Large intestine (tissue), 3 donors: ENCODE results near the gene UBAC2. TPM values are rescaled to one million over a fixed set of nuclear protein-coding genes. Genes with fewer than 3 reads are reported as not detected.

Experiments
- DNase-seq, 2 donors: peaks; one replicate each; pipeline versions ENCODE4 v3.0.0 to v3.0.0-alpha.2; 2013
- H3K27ac ChIP-seq: one replicate; pipeline ENCODE4 v1.5.1; 2013; ENCODE audit warnings: low read length
- H3K27me3 ChIP-seq: 2 replicates; pipeline ENCODE4 v1.6.1; 2013; ENCODE audit warnings: low read length; ENCODE audit not compliant: control insufficient read depth, insufficient read depth
- H3K36me3 ChIP-seq: 2 replicates; pipeline ENCODE4 v1.6.1; 2013; ENCODE audit warnings: low read length; ENCODE audit not compliant: control insufficient read depth, insufficient read depth
- H3K4me1 ChIP-seq: one replicate; pipeline ENCODE4 v1.6.1; 2013; ENCODE audit warnings: low read length; ENCODE audit not compliant: control insufficient read depth, insufficient read depth
- H3K4me3 ChIP-seq: one replicate; pipeline ENCODE4 v1.5.1; 2013; ENCODE audit warnings: low read length
- H3K9me3 ChIP-seq: one replicate; pipeline ENCODE4 v1.6.1; 2013; ENCODE audit warnings: mild to moderate bottlenecking, low read depth, low read length, moderate library complexity; ENCODE audit not compliant: control insufficient read depth
- WGBS: methylation state at CpG from one replicate; pipeline ENCODE4 v1.1.5; 2013; ENCODE audit warnings: low lambda C conversion rate; ENCODE audit not compliant: insufficient coverage; 5-methylcytosine and 5-hydroxymethylcytosine counted together
- polyA plus RNA-seq: library from polyadenylated mRNA; unstranded; fragments of 120-200 nt; gene quantifications from one replicate; pipeline ENCODE4 v1.2.1, GENCODE V29; 2013

The UBAC2 gene
- polyA plus RNA-seq, 1 donor, result 77.8 TPM

- Histone ChIP-seq H3K36me3 (no peaks in the 10 kb centered on the region), H3K9me3 (no peaks in the 10 kb centered on the region), H3K27me3 (no peaks in the 10 kb centered on the region), H3K27ac (no peak overlapping the region), H3K4me3 (no peak overlapping the region), H3K4me1 (peaks cover 9% of the 10 kb centered on the region)
- DNase-seq, result no peak
- WGBS, result no CpG with 5 or more reads among the region's 8 CpGs
Observed at GRCh38 chr13:99433543-99434075, 233.0 kb downstream of the UBAC2 start.

GRCh38 chr13:99434258-99434788 is 233.7 kb downstream of the UBAC2 start:
- DNase-seq, result peak in 1 of 2 donors; percentile 18
- Histone ChIP-seq H3K9me3 (no peaks in the 10 kb centered on the region), H3K4me3 (no peak overlapping the region), H3K27ac (no peak overlapping the region), H3K27me3 (peaks cover 7% of the 10 kb centered on the region), H3K36me3 (no peaks in the 10 kb centered on the region), H3K4me1 (peaks cover 9% of the 10 kb centered on the region)
- WGBS, result no CpG with 5 or more reads among the region's 17 CpGs

- no peak overlapping the region for H3K27ac ChIP-seq
- H3K27me3 ChIP-seq, result peaks cover 13% of the 10 kb centered on the region
- no peak overlapping the region for H3K4me3 ChIP-seq
- no peaks in the 10 kb centered on the region for H3K36me3 ChIP-seq
- H3K4me1 ChIP-seq, result peaks cover 9% of the 10 kb centered on the region
- WGBS, result no CpG with 5 or more reads among the region's 6 CpGs
- DNase-seq, result no peak
- H3K9me3 ChIP-seq, result no peaks in the 10 kb centered on the region
Observed at GRCh38 chr13:99435116-99435515, 234.5 kb downstream of the UBAC2 start.

GRCh38 chr13:99435998-99436397 is 235.3 kb downstream of the UBAC2 start:
- peak; percentile 58 to 75 for DNase-seq
- Histone ChIP-seq H3K4me1 (peaks cover 9% of the 10 kb centered on the region), H3K36me3 (no peaks in the 10 kb centered on the region), H3K27me3 (peaks cover 13% of the 10 kb centered on the region), H3K4me3 (no peak overlapping the region), H3K9me3 (no peaks in the 10 kb centered on the region), H3K27ac (peak overlapping the region; percentile 21)
- WGBS, result no CpG with 5 or more reads among the region's 3 CpGs

Other genes with a start within 250 kb of the UBAC2 start
- gene DOCK9, start 222.8 kb upstream of the UBAC2 start, polyA plus RNA-seq, result 103 TPM
- 0.94 TPM for gene GPR18, start 57.5 kb downstream of the UBAC2 start, polyA plus RNA-seq
- gene GPR183, start 106.5 kb downstream of the UBAC2 start, polyA plus RNA-seq, result 7.3 TPM